Erythroblast (primary cell): ENCODE data around the gene ETDC.

ENCODE experiments used
- GATA1 ChIP-seq: IDR thresholded peaks from 2 replicates; pipeline ENCODE4 v1.6.1; 2011; ENCODE audit warnings: low read depth, mild to moderate bottlenecking, control low read depth, low read length, moderate library complexity
- POLR2A ChIP-seq: IDR thresholded peaks from 2 replicates; pipeline ENCODE4 v1.6.1; 2011; ENCODE audit warnings: mild to moderate bottlenecking, low read length

DNA sequence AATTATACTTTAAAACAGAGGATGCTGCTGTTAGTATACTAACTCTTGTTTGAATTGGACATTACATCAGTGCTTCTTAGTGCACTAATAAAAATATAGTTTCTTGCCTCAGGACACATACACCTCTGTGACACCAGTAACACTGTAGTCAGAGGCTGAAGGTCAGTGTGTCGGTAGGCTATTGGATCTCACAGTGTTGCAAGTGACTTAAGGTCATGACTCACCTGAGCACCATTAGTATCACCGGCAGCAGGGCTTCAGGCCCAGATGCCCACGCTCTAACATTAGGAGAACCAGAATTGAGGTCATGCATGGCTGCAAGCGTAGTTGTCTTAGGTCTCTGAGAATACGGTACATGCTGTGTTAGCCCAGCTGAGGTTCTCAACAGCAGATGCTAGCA lies 15.2 kb downstream of the ETDC start:
- TF ChIP-seq POLR2A = no peak
- TF ChIP-seq GATA1 = no peak
